ENCODE measurements around the gene GATAD2A. TPM values are rescaled to one million over a fixed set of nuclear protein-coding genes. Genes with fewer than 3 reads are reported as not detected.
A peak's percentile ranks its signal among the peaks of the same experiment; 100 is the strongest.

Gene GATAD2A
- total and polyA plus RNA-seq, 2 of the 13 experiments (the other 11 are each of a cell fraction or from before 2014, with no cell fraction given), result 16.8 to 28.6 TPM

- peaks cover 6% of the 10 kb centered on the region for H3K79me2 ChIP-seq (ENCODE audit: insufficient read depth, low read length)
- no peak for TF ChIP-seq DMAP1 (CRISPR knock-in tag; IDR thresholded peaks at IDR 0.05)
- TF ChIP-seq, protein P1, sequence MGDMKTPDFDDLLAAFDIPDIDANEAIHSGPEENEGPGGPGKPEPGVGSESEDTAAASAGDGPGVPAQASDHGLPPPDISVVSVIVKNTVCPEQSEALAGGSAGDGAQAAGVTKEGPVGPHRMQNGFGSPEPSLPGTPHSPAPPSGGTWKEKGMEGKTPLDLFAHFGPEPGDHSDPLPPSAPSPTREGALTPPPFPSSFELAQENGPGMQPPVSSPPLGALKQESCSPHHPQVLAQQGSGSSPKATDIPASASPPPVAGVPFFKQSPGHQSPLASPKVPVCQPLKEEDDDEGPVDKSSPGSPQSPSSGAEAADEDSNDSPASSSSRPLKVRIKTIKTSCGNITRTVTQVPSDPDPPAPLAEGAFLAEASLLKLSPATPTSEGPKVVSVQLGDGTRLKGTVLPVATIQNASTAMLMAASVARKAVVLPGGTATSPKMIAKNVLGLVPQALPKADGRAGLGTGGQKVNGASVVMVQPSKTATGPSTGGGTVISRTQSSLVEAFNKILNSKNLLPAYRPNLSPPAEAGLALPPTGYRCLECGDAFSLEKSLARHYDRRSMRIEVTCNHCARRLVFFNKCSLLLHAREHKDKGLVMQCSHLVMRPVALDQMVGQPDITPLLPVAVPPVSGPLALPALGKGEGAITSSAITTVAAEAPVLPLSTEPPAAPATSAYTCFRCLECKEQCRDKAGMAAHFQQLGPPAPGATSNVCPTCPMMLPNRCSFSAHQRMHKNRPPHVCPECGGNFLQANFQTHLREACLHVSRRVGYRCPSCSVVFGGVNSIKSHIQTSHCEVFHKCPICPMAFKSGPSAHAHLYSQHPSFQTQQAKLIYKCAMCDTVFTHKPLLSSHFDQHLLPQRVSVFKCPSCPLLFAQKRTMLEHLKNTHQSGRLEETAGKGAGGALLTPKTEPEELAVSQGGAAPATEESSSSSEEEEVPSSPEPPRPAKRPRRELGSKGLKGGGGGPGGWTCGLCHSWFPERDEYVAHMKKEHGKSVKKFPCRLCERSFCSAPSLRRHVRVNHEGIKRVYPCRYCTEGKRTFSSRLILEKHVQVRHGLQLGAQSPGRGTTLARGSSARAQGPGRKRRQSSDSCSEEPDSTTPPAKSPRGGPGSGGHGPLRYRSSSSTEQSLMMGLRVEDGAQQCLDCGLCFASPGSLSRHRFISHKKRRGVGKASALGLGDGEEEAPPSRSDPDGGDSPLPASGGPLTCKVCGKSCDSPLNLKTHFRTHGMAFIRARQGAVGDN (CRISPR knock-in tag; IDR thresholded peaks at IDR 0.05), result 0 out of 2 replicates have a peak, but pooled peaks have one; percentile 10
- TF ChIP-seq AGO2 (optimal IDR thresholded peaks at IDR 0.05; ENCODE audit: low read depth, low read length), result peak; percentile 38
- TF ChIP-seq MAF1 (CRISPR knock-in tag; IDR thresholded peaks at IDR 0.05; ENCODE audit: borderline replicate concordance), result no peak
- no peak for TF ChIP-seq PHF20 (CRISPR knock-in tag; IDR thresholded peaks at IDR 0.05)
- no peak for TF ChIP-seq ZNF280B (CRISPR knock-in tag; IDR thresholded peaks at IDR 0.05; ENCODE audit: borderline replicate concordance)
- TF ChIP-seq, protein P2, sequence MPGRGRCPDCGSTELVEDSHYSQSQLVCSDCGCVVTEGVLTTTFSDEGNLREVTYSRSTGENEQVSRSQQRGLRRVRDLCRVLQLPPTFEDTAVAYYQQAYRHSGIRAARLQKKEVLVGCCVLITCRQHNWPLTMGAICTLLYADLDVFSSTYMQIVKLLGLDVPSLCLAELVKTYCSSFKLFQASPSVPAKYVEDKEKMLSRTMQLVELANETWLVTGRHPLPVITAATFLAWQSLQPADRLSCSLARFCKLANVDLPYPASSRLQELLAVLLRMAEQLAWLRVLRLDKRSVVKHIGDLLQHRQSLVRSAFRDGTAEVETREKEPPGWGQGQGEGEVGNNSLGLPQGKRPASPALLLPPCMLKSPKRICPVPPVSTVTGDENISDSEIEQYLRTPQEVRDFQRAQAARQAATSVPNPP (CRISPR knock-in tag; IDR thresholded peaks at IDR 0.05), result no peak
- no peak for TF ChIP-seq ZNF160 (CRISPR knock-in tag; IDR thresholded peaks at IDR 0.05)
- H3K27ac ChIP-seq (ENCODE audit: extremely low read length, insufficient read depth, low read length), result no peak overlapping the region
- CTCF ChIA-PET (ENCODE audit: low intra/inter-chr PET ratio, low total read pairs), result no interaction called here
- H3K27me3 ChIP-seq (ENCODE audit: control insufficient read depth in 1 of 2, insufficient read depth in 2 of 2, low read length in 2 of 2), result no peaks in the 10 kb centered on the region; a peak in 1 of 5 replicates
- no peak overlapping the region for H3K4me2 ChIP-seq (ENCODE audit: low read depth, low read length)
- intact Hi-C loops (cut with micrococcal nuclease; ENCODE audit: unreplicated experiment) (no loop called here), in situ Hi-C loops (cut with HindIII; ENCODE audit: extremely low pct_ligation_motif_present, low pct_unique_long_range_greater_than_20kb) (loop anchor here (5.0 kb wide), 1 partner anchor 125 kb away; no protein-coding TSS in a partner anchor)
- ATAC-seq, result no peak
- BruUV-seq (replicated peaks), result no TSS peak
- WGBS (ENCODE audit: low lambda C conversion rate), result 95% methylated on average over 11 of the region's 21 CpGs
- H4K20me1 ChIP-seq (ENCODE audit: insufficient read depth, low read length), result peaks cover under 1% of the 10 kb centered on the region; the same call in 1 of the 2 replicates
- no peak overlapping the region for H2AFZ ChIP-seq (ENCODE audit: low read length)
- peaks cover 24 to 48% of the 10 kb centered on the region in 2 experiments; a peak in 4 of 5 replicates for H3K36me3 ChIP-seq (replicated peaks in 1 of 2; ENCODE audit: control insufficient read depth in 1 of 2, insufficient read depth in 2 of 2, low read length in 2 of 2)
- H3K4me1 ChIP-seq (ENCODE audit: insufficient read depth, low read length), result peaks cover 36% of the 10 kb centered on the region
- POLR2A ChIA-PET, result no interaction called here
- FAIRE-seq, result no peak
- H3K9me3 ChIP-seq (ENCODE audit: low read length), result no peaks in the 10 kb centered on the region
- H3K9ac ChIP-seq (ENCODE audit: insufficient read depth, low read depth, low read length), result no peak overlapping the region
- no peak for DNase-seq (ENCODE audit: low spot score)
- H3K4me3 ChIP-seq (replicated peaks in 1 of 3; ENCODE audit: insufficient read depth in 1 of 3, low read depth in 2 of 3, low read length in 3 of 3), result no peak overlapping the region
These were observed 86.6 kb downstream of the GATAD2A start for GRCh38 chr19:19492026-19492610.
